CD4-positive, alpha-beta T cell treated with Interleukin-21 for 1 hour (primary cell): ENCODE results near the gene ZNF277.
A peak's percentile ranks its signal among the peaks of the same experiment; 100 is the strongest.

ENCODE experiments used
- DNase-seq: peaks from one replicate; pipeline ENCODE4 v3.0.0-alpha.2; 2020

The ZNF277 gene

GRCh38 chr7:112362053-112362650, 155.7 kb downstream of the ZNF277 start:
- no peak for DNase-seq

- no peak for DNase-seq
Observed at GRCh38 chr7:112362731-112363131, 156.2 kb downstream of the ZNF277 start.

GRCh38 chr7:112364388-112364787, 157.9 kb downstream of the ZNF277 start:
- no peak for DNase-seq

GRCh38 chr7:112365551-112365950, 159.1 kb downstream of the ZNF277 start:
- DNase-seq: no peak

GRCh38 chr7:112366886-112367285, 160.4 kb downstream of the ZNF277 start:
- no peak for DNase-seq

- no peak for DNase-seq
Observed at GRCh38 chr7:112370436-112370835, 163.9 kb downstream of the ZNF277 start.

- no peak for DNase-seq
Observed at GRCh38 chr7:112371701-112372100, 165.2 kb downstream of the ZNF277 start.

GRCh38 chr7:112372101-112372500, 165.6 kb downstream of the ZNF277 start:
- no peak for DNase-seq

- DNase-seq: no peak
Observed at GRCh38 chr7:112377593-112377992, 171.1 kb downstream of the ZNF277 start.

- no peak for DNase-seq
Observed at GRCh38 chr7:112381311-112382091, 175.0 kb downstream of the ZNF277 start.

- DNase-seq: no peak
Observed at GRCh38 chr7:112383671-112384417, 177.3 kb downstream of the ZNF277 start.

GRCh38 chr7:112385516-112385915, 179.0 kb downstream of the ZNF277 start:
- no peak for DNase-seq

GRCh38 chr7:112386619-112387018, 180.1 kb downstream of the ZNF277 start:
- DNase-seq: no peak

- no peak for DNase-seq
Observed at GRCh38 chr7:112390167-112390566, 183.7 kb downstream of the ZNF277 start.

- peak; percentile 67 for DNase-seq
Observed at GRCh38 chr7:112391079-112391821, 184.8 kb downstream of the ZNF277 start.

GRCh38 chr7:112391841-112392286, 185.4 kb downstream of the ZNF277 start:
- peak; percentile 80 for DNase-seq
